Duodenal mucosa (tissue), 2 donors: ENCODE measurements around the gene MAD1L1.

Source experiments
- H3K27ac ChIP-seq: one replicate; pipeline ENCODE4 v1.7.0; 2013; ENCODE audit warnings: low read depth, low read length
- H3K27me3 ChIP-seq, 2 donors: one replicate each; pipeline ENCODE4 v1.7.0; 2013; ENCODE audit warnings: low read length in 2 of 2, control low read depth in 1 of 2; ENCODE audit not compliant: insufficient read depth in 2 of 2, control insufficient read depth in 1 of 2
- H3K36me3 ChIP-seq, 2 donors: one replicate each; pipeline ENCODE4 v1.7.0; 2013; ENCODE audit warnings: low read length in 2 of 2, control low read depth in 1 of 2; ENCODE audit not compliant: insufficient read depth in 2 of 2, control insufficient read depth in 1 of 2
- H3K4me1 ChIP-seq, 2 donors: one replicate each; pipeline ENCODE4 v1.7.0; 2013; ENCODE audit warnings: low read length in 2 of 2, control low read depth in 1 of 2; ENCODE audit not compliant: insufficient read depth in 2 of 2, control insufficient read depth in 1 of 2
- H3K4me3 ChIP-seq, 2 donors: one replicate each; pipeline ENCODE4 v1.7.0; 2013; ENCODE audit warnings: low read length in 2 of 2, low read depth in 1 of 2
- H3K9ac ChIP-seq, 2 donors: one replicate each; pipeline ENCODE4 v1.7.0; 2013; ENCODE audit warnings: low read length in 2 of 2, low read depth in 1 of 2
- H3K9me3 ChIP-seq, 2 donors: one replicate each; pipeline ENCODE4 v1.7.0; 2013; ENCODE audit warnings: low read length in 2 of 2, control low read depth in 1 of 2; ENCODE audit not compliant: control insufficient read depth in 1 of 2

The MAD1L1 gene

DNA sequence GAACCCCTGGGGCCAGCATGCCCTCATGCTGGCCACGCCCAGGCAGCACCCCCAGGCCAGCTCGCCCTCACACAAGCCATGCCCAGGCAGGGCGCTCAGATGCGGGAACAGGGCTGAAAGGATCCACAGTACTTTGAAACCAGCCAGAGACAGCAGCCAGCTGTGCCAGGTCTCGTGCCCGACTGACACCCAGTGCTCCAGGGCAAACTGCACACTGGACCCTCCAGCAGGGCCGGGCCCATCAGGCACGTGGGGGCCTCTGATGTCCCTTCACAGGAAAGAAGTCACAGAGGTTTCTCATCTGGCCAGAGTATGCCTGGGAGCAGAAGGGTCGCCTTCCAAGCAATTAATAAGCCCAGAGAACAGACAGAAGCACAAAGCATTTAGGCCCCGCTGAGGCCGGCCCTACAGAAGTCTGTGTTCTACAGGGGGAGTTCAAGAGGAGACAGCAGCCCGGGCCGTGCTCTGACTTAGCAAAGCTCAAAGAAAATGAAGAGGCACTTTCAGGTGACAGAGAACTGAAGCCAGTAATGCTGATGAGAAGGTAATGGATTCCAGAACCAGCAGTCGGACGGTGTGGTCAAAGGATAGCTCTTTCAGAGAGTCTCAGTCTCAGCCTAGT is 21.4 kb downstream of the MAD1L1 start:
- Histone ChIP-seq H3K36me3 (peaks cover 27 to 64% of the 10 kb centered on the region in 2 donors), H3K4me3 (no peak overlapping the region), H3K27ac (no peak overlapping the region), H3K27me3 (no peaks in the 10 kb centered on the region), H3K9ac (no peak overlapping the region), H3K4me1 (no peaks in the 10 kb centered on the region), H3K9me3 (no peaks in the 10 kb centered on the region)

DNA sequence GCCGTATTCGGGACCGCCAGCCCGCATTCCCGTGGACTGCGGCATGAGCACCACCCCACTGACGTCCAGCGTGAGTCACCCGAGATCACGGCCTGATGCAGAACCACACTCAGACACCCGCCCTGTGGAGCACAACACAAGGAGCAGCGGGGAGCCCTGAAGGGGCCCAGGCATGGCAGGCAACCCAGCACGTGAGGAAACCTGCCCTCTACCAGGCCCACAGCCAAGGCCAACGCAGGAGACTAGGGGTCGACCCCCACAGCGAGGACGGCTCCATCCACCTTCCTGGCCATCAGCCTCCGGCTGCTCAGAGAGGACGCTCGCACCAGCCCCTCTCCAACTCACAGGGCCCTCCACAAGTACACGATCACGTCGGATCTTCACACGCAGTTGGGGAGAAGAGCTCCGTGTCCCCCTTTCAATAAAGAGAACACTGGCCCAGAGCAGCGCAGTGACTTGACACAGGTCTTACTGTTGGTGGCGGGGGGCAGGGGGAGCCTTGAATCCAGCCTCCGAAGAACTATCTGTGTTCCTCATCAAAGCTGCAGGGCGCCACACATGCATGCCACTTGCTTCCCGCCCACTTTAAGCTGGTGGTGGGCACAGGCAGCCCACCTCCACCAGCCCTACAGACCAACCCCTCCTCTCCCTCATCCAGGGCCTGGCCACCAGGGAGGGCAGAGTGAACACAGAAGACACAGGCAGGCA is 22.0 kb downstream of the MAD1L1 start:
- Histone ChIP-seq H3K27me3 (no peaks in the 10 kb centered on the region), H3K4me1 (no peaks in the 10 kb centered on the region), H3K27ac (no peak overlapping the region), H3K9ac (no peak overlapping the region), H3K9me3 (no peaks in the 10 kb centered on the region), H3K4me3 (no peak overlapping the region), H3K36me3 (peaks cover 26 to 57% of the 10 kb centered on the region in 2 donors)

DNA sequence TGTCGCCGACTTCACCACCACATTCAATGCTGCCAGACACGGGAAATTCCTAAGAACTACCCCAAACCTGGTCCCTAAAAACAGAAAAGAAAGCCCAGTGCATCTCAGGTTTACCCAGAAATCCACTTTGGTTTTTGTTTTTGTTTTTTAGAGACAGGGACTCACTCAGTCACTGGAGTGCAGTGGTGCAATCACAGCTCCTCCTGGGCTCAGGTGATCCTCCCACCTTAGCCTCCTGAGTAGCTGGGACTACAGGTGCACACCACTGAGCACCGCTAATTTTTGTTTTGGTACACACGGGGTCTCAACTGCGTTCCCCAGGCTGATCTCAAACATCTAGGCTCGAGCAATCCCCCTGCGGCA is 22.8 kb downstream of the MAD1L1 start:
- Histone ChIP-seq H3K27ac (no peak overlapping the region), H3K9me3 (no peaks in the 10 kb centered on the region), H3K27me3 (no peaks in the 10 kb centered on the region), H3K4me3 (no peak overlapping the region), H3K4me1 (no peaks in the 10 kb centered on the region), H3K9ac (no peak overlapping the region), H3K36me3 (peaks cover 23 to 52% of the 10 kb centered on the region in 2 donors)

DNA sequence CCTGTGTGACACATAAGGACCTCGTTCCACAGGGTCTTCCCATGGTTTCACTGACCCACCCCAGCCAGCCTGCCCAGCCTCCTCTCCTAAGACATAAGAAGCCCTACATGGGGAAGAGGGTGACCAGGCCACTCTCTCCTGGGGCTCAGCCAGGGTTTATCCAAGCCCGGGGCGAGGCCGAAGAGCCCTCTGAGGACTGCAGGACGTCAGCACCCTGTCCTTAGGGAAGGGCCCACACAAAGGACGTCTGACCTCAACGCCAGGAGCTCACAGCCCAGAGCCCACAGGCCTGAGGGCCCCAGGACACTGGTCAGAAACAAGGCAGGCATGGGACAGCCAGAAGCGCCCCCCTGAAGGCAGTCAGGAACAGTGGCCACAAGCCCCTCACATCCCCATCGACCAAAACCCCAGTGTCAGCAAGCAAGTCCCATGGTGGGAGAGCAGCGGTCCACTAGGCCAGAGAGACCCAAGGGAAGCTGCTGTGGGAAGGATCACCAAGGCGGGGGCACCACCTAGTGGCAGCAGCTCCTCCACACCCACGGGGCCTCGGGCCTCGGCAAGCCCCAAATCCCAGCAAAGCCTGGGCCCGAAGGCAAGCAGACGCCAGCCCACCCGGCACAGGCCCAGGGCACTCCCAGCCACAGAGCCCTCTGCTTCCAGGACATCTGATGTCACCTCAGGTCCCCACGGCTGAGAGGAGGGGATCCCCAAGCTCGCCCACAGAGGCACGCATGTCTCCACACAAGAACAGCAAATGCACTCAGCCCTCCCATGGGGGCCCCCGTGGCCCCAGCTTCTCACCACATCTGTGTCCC is 23.4 kb downstream of the MAD1L1 start:
- H3K36me3 ChIP-seq = peaks cover 18 to 47% of the 10 kb centered on the region in 2 donors
- H3K4me3 ChIP-seq = no peak overlapping the region
- H3K4me1 ChIP-seq = no peaks in the 10 kb centered on the region
- H3K27ac ChIP-seq = no peak overlapping the region
- no peaks in the 10 kb centered on the region for H3K27me3 ChIP-seq
- H3K9me3 ChIP-seq = no peaks in the 10 kb centered on the region
- no peak overlapping the region for H3K9ac ChIP-seq

DNA sequence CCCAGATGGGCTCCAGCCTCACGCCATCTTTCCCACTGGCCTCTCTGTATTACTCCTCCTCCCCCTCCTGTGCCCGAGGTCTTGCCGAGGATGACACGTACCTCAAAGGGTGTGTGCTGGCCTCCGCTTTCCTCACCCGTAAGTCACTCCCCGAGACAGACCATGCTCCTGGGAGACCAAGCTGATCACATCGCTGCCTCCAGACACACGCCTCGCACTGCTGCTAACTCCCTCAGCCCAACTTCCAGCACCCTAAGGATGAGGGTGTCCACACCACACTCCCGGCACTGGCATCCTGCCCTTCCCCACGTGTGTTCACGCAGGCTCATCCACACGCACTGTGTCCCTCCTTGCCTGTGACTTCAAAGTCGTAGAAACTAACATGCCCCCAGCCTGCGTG is 24.0 kb downstream of the MAD1L1 start:
- no peaks in the 10 kb centered on the region for H3K27me3 ChIP-seq
- no peaks in the 10 kb centered on the region for H3K9me3 ChIP-seq
- peaks cover 12 to 45% of the 10 kb centered on the region in 2 donors for H3K36me3 ChIP-seq
- H3K4me3 ChIP-seq = no peak overlapping the region
- no peaks in the 10 kb centered on the region for H3K4me1 ChIP-seq
- H3K9ac ChIP-seq = no peak overlapping the region
- no peak overlapping the region for H3K27ac ChIP-seq

DNA sequence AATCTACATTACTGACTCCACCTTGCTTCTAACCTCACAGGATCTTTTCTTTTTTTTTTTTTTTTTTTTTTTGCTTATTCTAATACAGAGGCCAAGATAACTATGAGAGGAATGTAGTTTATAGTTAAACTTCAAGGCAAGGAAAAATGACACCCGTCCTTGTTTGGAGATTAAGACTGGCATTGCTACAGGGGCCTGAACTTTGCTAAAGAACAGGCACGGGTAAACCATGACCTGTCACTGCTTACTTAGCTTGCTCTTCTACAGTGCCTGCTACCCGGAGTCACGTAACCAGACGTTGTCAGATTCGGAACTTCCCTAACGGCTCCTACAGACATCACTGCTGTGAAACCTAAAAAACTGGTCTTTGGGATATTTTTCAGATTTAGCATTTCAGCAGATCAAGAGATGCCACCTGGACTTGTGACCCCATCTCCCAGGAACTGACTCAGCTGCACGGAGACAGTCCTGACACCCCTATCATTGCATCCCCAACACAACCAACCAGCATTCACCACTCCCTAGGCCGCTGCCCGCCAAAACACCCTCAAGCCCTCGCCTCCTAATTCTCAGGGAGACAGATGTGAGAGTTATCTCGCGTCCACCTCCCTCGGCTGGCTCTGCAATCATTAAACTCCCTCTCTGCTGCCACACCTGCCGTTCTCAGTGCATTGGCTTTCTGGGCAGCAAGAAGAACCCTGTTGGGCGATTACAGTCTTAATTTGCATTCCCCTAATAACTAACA is 27.5 kb downstream of the MAD1L1 start:
- peaks cover 9 to 33% of the 10 kb centered on the region in 2 donors for H3K36me3 ChIP-seq
- no peak overlapping the region for H3K9ac ChIP-seq
- no peaks in the 10 kb centered on the region for H3K27me3 ChIP-seq
- H3K9me3 ChIP-seq = no peaks in the 10 kb centered on the region
- no peaks in the 10 kb centered on the region for H3K4me1 ChIP-seq
- H3K27ac ChIP-seq = no peak overlapping the region
- no peak overlapping the region for H3K4me3 ChIP-seq

DNA sequence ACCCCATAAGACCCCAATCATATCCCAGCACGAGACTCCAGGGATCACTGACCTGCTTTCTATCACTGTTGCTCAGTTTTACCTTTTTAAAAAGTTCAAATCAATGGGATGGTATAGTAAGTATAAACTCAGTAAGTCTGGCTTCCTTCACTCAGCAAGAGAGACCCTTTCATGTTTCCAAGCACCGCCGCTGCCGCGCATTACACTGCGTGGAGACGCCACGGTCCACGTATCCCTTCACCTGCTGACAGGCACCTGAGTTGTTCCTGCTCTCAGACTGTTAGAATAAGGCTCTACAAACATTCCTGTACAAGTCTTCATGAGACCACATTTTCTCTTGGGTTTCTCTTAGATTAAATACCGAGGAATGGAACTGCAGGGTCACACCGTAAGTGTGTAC is 28.3 kb downstream of the MAD1L1 start:
- H3K27me3 ChIP-seq = no peaks in the 10 kb centered on the region
- H3K36me3 ChIP-seq = peaks cover 11 to 41% of the 10 kb centered on the region in 2 donors
- H3K9ac ChIP-seq = no peak overlapping the region
- H3K9me3 ChIP-seq = no peaks in the 10 kb centered on the region
- no peak overlapping the region for H3K27ac ChIP-seq
- H3K4me3 ChIP-seq = no peak overlapping the region
- H3K4me1 ChIP-seq = no peaks in the 10 kb centered on the region

DNA sequence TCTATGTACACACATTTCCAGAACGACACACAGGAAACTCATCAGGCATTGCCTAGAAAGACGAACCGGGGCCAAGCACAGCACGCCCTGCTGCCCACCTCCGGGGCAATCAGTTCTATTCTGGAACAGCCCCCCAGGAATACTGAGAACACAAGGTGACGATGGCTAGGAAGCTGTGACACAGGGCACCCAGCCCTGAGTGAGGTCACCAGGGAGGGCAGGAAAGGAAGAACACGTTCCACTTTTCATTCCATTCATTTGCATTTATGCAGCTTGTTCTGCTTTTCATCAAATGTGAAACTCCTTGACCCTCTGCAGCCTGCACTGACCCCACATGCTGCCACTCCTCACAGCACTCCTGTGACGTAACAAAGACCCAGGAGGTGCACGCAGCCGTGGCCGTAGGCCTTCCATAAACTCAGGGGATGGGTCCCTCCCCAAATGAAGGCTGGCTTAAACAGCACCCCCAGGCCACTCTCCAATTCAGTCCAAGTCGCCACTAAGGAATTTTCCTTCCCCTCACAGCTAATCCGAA is 28.9 kb downstream of the MAD1L1 start:
- no peak overlapping the region for H3K9ac ChIP-seq
- H3K27ac ChIP-seq = no peak overlapping the region
- no peaks in the 10 kb centered on the region for H3K9me3 ChIP-seq
- no peaks in the 10 kb centered on the region for H3K27me3 ChIP-seq
- H3K4me1 ChIP-seq = no peaks in the 10 kb centered on the region
- H3K36me3 ChIP-seq = peaks cover 11 to 41% of the 10 kb centered on the region in 2 donors
- H3K4me3 ChIP-seq = no peak overlapping the region

DNA sequence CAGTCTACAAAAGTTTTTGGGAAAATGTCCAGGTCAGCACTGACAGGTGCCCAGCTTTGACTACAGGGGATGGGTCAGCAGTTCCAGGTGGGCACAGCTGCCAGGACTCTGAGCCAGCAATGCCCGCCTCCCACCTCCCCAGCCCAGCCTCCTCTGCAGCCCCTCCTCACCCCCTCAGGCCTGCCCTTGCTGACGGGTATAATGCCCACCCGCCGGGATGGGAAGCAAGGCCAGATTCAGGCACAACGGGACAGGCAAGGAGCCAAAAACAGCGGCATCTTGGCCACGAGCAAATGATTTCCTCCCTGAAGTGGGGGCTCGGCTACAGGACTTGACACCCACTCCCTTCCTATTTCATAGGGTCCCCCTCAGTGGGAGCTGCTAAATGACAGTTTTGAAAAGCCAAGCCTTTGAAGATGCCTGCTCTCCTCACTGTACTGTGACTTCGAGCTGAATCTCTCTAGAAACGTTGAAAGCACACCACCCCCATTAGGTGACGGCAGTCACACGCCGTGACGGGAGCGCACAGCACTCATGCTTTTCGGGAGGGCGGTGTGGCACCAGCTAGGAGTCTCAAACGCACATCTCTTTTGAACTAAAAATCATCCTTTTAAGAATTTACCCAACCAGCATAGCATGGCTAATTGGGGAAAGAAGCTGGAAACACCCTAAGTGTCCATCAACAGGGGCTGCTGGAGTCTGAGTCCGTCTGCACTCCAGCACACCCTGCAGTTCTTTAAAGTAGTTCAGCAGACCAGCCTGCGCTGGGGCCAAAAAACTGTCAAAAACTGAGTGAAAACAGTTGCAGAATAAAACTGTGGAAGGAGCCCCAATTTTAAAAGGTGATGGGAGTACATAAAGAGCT is 29.6 kb downstream of the MAD1L1 start:
- H3K9ac ChIP-seq = no peak overlapping the region
- H3K9me3 ChIP-seq = no peaks in the 10 kb centered on the region
- peaks cover 11 to 42% of the 10 kb centered on the region in 2 donors for H3K36me3 ChIP-seq
- H3K4me3 ChIP-seq = no peak overlapping the region
- H3K27me3 ChIP-seq = no peaks in the 10 kb centered on the region
- H3K4me1 ChIP-seq = no peaks in the 10 kb centered on the region
- H3K27ac ChIP-seq = no peak overlapping the region
